H1 (cell line): Measurements from ENCODE around the gene EXOC1. TPM values are rescaled to one million over a fixed set of nuclear protein-coding genes. Genes with fewer than 3 reads are reported as not detected.
A peak's percentile ranks its signal among the peaks of the same experiment; 100 is the strongest.

ENCODE experiments used
- BACH1 ChIP-seq: IDR thresholded peaks from 2 replicates; pipeline ENCODE4 v1.6.1; 2012; ENCODE audit warnings: low read length, improper control_type of control experiment
- CBX5 ChIP-seq: fragments of 300-800, 300-1000 bp; sonication (generic); IDR thresholded peaks from 2 replicates; pipeline ENCODE4 v1.7.1; 2016; ENCODE audit warnings: antibody characterized with exemption, low read length, low read depth
- CTBP2 ChIP-seq: IDR thresholded peaks from 2 replicates; pipeline ENCODE4 v1.7.0; 2011; ENCODE audit warnings: borderline replicate concordance, mild to moderate bottlenecking, moderate library complexity, mixed read lengths, low read length; ENCODE audit not compliant: insufficient read depth, insufficient read length
- CTCF ChIP-seq, 3 experiments: IDR thresholded peaks; 1 replicate in 2 of 3; 2 replicates in 1 of 3; pipeline versions ENCODE4 v1.5.1 to v1.6.1; 2011; ENCODE audit warnings: low read length in 3 of 3, mild to moderate bottlenecking in 3 of 3, inconsistent platforms in 2 of 3, low read depth in 1 of 3, moderate library complexity in 1 of 3; ENCODE audit not compliant: insufficient read depth in 1 of 3; ENCODE audit errors: control extremely low read depth in 1 of 3
- E2F6 ChIP-seq: IDR thresholded peaks from 2 replicates; pipeline ENCODE4 v1.6.1; 2012; ENCODE audit warnings: inconsistent platforms
- GTF2F1 ChIP-seq: IDR thresholded peaks from 2 replicates; pipeline ENCODE4 v1.6.1; 2012; ENCODE audit warnings: low read depth, low read length, improper control_type of control experiment, borderline replicate concordance
- JUND ChIP-seq: IDR thresholded peaks from 2 replicates; pipeline ENCODE4 v1.6.1; 2011; ENCODE audit warnings: mild to moderate bottlenecking, improper control_type of control experiment, low read length
- KDM4A ChIP-seq: IDR thresholded peaks from one replicate; pipeline ENCODE4 v1.7.1; 2012; ENCODE audit warnings: low read depth, mild to moderate bottlenecking, moderate library complexity, low read length, inconsistent platforms; ENCODE audit not compliant: severe bottlenecking
- KDM5A ChIP-seq: fragments of 200-600 bp; IDR thresholded peaks from 2 replicates; pipeline ENCODE4 v1.7.1; 2012; ENCODE audit warnings: mild to moderate bottlenecking, low read length, inconsistent platforms, mixed read lengths
- NANOG ChIP-seq: IDR thresholded peaks from 2 replicates; pipeline ENCODE4 v1.6.1; 2011; ENCODE audit warnings: low read length, low read depth, mild to moderate bottlenecking, inconsistent platforms; ENCODE audit not compliant: insufficient read depth, poor library complexity, severe bottlenecking
- PHF8 ChIP-seq: fragments of 200-600 bp; sonication (generic); conservative IDR thresholded peaks from 2 replicates; pipeline ENCODE4 v1.7.1; 2012; ENCODE audit warnings: low read depth, mild to moderate bottlenecking, inconsistent platforms, low read length, moderate library complexity
- POLR2AphosphoS5 ChIP-seq: IDR thresholded peaks from 2 replicates; pipeline ENCODE4 v1.6.1; 2011; ENCODE audit warnings: low read depth, low read length
- RBBP5 ChIP-seq: IDR thresholded peaks from 2 replicates; pipeline ENCODE4 v1.7.1; 2012; ENCODE audit warnings: low read depth, mild to moderate bottlenecking, inconsistent platforms, low read length, moderate library complexity, borderline replicate concordance
- SAP30 ChIP-seq: fragments of 300-600 bp; sonication (generic); IDR thresholded peaks from 2 replicates; pipeline ENCODE4 v1.7.1; 2012; ENCODE audit warnings: low read length, moderate library complexity, mild to moderate bottlenecking, inconsistent platforms; ENCODE audit not compliant: insufficient read depth, insufficient replicate concordance
- SIX5 ChIP-seq: IDR thresholded peaks from 2 replicates; pipeline ENCODE4 v1.6.1; 2011; ENCODE audit warnings: mild to moderate bottlenecking, low read depth, low read length
- SUZ12 ChIP-seq: fragments of 200-600 bp; sonication (generic); IDR thresholded peaks from 2 replicates; pipeline ENCODE4 v1.6.1; 2012; ENCODE audit warnings: mild to moderate bottlenecking, inconsistent platforms, low read length, moderate library complexity, mixed read lengths
- TBP ChIP-seq: IDR thresholded peaks from 2 replicates; pipeline ENCODE4 v1.6.1; 2011; ENCODE audit warnings: low read depth, low read length, improper control_type of control experiment
- TEAD4 ChIP-seq: IDR thresholded peaks from 2 replicates; pipeline ENCODE4 v1.6.1; 2012; ENCODE audit warnings: low read depth, low read length, inconsistent platforms, mixed read lengths
- USF2 ChIP-seq: IDR thresholded peaks from 2 replicates; pipeline ENCODE4 v1.6.1; 2011; ENCODE audit warnings: low read length, improper control_type of control experiment
- polyA plus RNA-seq, 7 experiments: library from polyadenylated mRNA; depleted of rRNA in 3 of 7; stranded (reverse) in 5 of 7; unstranded in 2 of 7; fragments of >200 nt in 5 of 7; fragments of 200-250 nt in 2 of 7; gene quantifications; 1 replicate in 5 of 7; 2 replicates in 1 of 7; 4 replicates in 1 of 7; pipeline versions ENCODE4 v1.2.1 to v1.2.3, GENCODE V29; 2011 to 2013; ENCODE audit warnings: missing spikeins in 2 of 7, mixed read lengths in 2 of 7
- total RNA-seq: library from RNA; stranded (reverse); fragmentation: NEBNext Ultra II Directional; extraction: Animal tissue kit (Norgen Biotek cat#: 25700); gene quantifications from 2 replicates; pipeline ENCODE4 v1.2.1, GENCODE V29; 2021

The EXOC1 gene
- total and polyA plus RNA-seq, 2 of the 8 experiments (the other 6 are each of a cell fraction or from before 2014, with no cell fraction given), result 5.9 to 19.6 TPM

- TF ChIP-seq CTCF (IDR thresholded peaks at IDR 0.05; ENCODE audit: control extremely low read depth in 1 of 3, insufficient read depth in 1 of 3, low read depth in 1 of 3, low read length in 3 of 3) (peak; percentile 87 to 96 (median 90)), E2F6 (peak; percentile 28; the same call in 1 of the 2 replicates), GTF2F1 (no peak), KDM4A (peak; percentile 82), NANOG (peak; percentile 60), SIX5 (no peak), USF2 (no peak), CBX5 (no peak), BACH1 (no peak; the same call in 1 of the 2 replicates), SAP30 (no peak), KDM5A (peak; percentile 48; the same call in 1 of the 2 replicates), TBP (peak; percentile 81), POLR2AphosphoS5 (peak; percentile 48), RBBP5 (peak; percentile 99), JUND (0 out of 2 replicates have a peak, but pooled peaks have one; percentile 5), PHF8 (peak; percentile 97), TEAD4 (peak; percentile 76), CTBP2 (peak; percentile 66), SUZ12 (no peak)
These were observed 95.5 kb downstream of the EXOC1 start, which contains the start of gene CEP135 (continued) for GRCh38 chr4:55948726-55949481.
